HG02798 (cell line): ENCODE data around the gene SULT1C4.
"Not testable (repeated sequence)": the region's sequence is repeated elsewhere in the genome, so short reads cannot be mapped to it uniquely, and the experiment has no call there.

Source experiments
- ATAC-seq: cut with Tn5 transposase; IDR thresholded peaks from one replicate; pipeline ENCODE4 v1.9.1; 2021; ENCODE audit warnings: mild to moderate bottlenecking; ENCODE audit not compliant: unreplicated experiment, poor library complexity

The SULT1C4 gene

DNA sequence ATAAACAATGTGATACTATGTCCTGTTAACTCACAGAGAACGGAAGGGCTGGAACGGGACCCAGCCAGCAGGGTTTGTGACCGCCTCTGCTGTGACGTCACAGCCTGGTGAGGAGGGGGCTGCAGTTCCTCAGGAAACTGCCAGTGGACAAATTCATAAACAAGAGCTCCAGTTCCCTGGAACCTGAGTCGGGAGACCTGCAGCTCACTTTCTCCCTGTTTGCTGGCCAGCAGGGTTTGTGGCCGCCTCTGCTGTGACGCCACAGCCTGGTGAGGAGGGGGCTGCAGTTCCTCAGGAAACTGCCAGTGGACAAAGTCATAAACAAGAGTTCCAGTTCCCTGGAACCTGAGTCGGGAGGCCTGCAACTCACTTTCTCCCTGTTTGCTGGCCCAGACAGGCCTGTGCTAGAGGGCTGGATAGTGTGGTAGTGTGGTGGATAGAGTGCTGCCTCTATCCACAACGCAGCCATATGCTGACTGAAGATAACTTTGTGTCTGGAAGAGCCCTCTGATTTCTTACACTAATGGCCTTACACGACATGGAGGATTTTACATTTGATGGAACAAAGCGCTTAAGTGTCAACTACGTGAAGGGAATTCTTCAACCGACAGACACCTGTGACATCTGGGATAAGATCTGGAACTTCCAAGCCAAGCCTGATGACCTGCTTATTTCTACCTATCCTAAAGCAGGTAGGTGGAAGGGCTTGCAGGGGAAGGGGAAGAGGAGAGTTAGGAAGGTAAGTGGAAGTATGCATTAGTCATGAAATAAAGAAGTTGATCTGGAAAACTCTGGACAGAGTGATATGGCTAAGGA, at the start of gene SULT1C4:
TSS of gene SULT1C4 (plus strand) at position 140 of the 816 bp plus-strand sequence. CDS start at position 524, 384 bp downstream.
- ATAC-seq, result no peak

DNA sequence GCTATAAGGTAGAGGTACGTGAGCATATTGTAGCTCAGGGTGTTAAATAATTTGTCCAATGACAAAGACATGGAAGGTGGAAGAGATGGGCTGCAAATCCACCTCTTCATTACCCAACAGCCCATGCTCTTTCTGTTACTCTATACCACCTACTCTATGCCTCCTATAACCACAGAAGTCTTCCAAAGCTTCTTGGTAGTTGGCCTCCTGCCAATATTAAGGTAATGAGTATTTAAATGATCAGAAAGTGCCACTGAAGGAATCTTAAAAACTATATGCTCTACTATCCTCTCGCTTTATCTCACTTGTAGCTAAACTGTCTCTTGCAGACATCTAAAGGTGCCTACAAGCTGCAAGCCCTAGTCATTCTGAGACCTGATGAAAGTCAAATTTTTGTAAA, 48.0 kb upstream of the SULT1C4 start:
- ATAC-seq, result no peak

DNA sequence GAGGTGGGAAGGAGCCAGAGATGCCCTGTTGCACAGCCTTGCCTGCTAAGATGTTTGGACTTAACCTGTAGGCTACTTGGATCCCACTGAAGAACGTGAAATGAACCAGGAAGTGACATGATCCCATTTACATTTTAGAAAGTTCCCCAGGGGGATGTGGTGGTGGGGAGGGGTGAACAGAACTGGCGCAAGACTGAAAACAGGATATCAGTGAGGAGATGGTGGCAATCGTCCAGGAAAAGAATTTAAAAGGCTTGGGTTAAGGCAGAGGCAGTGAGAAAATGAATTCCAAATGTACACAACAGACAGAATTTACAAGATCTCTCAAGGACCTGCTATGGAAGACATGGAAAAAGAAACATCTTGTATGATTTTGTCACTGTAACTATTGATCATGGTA, 46.8 kb upstream of the SULT1C4 start:
- ATAC-seq, result no peak

DNA sequence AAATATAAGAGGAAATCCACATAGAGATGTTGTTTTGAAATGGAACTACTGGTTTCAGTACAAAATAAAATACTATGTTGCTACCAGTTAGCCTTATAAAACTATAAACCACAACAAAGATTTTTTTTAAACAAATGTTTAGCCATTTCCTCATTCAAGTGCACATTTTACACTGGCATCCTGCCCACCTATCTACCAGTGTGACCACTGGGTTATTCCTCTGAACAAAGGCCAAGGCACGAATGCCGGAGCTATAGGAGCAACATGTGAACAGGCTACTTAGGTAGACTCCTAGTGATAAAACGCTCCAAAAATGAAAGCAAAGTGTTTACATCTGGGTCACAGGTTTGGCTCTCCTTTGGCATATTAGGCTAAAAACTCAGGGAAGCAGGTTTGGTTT, 31.8 kb upstream of the SULT1C4 start:
- no peak for ATAC-seq

DNA sequence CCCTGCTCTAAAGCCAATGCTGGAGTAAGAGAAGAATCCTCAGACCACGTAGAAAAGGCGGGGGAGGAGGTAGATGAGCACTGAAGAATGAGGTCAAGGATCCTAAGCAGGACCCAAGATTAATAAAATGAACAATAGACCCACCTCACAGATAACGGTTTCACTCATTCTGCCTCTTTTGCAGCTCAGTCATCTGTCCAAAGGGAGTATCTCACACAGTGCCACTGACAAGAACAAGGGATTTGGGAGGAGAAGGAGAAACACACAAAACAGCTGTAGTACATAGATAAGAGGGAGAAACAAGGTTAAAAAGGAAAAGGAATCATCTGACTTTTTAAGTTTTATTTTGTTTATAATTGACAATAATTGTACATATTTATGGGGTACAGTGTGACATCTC, 30.9 kb upstream of the SULT1C4 start:
- no peak for ATAC-seq

DNA sequence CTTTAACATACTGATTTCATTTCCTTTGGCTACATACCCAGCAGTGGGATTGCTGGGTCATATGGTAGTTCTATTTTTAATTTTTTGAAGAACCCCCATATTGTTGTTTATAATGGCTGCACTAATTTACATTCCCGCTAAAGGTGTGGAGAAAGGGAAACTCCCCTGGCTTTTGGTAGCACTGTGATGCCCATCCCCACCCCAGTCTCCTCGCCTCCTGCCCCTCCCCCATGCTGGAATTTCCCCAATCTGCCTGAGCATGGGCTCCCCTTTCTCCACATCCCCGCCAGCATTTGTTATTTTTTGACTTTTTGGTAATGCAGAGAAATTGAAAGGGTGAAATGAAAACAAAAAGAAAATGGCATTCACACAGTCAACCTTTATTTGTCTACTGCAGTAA, 30.0 kb upstream of the SULT1C4 start:
- no peak for ATAC-seq

DNA sequence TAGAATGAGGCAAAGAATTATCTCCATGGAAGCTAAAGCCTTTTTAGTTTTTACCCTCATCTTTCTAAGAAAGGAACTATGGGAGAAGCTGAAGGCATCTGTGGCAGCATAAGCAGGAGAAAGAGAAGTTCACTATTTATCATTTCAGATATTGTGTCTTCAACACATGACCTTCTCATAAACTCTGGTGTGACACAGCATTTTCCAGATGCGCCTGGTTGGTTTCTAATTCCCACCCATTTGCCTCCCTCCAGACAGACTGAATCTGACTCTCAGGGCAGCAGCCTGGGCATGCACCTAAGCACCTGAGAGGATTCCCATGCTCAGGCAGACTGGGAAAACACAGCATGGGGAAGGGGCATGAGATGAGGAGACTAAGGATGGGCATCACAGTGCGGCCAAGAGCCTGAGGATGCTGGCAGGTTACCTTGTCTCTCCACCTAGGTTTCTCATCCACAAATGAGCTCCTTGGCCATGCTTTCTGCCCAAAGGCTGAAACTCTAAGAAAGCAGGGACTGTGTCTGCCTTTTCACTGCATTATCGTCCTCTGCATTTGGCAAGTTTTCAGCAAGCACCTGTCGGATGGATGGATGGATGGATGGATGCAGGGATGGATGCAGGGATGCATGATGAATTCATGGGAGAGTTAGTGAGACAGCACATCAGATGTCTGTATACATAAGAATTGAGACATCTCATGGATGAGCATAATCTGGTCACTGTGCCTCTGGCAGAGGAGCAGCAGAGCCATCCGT, 28.8 kb upstream of the SULT1C4 start:
- ATAC-seq, result no peak

DNA sequence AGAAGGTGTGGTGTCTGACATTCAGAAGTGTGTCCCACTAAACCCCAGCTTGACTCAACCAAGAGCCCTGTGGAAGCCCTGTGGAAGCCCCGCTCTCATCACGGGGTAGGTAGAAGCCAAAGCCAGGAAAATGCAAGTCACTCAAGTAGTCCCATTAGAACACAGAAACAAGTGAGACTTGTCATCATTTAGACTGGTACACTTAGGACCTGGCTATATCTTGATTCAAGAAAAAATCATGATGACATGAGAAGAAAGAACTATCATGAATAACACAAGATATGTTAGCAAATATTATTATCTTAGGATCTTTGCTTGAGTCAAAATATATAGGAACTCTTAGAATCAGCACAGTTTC, 28.2 kb upstream of the SULT1C4 start:
- no peak for ATAC-seq

DNA sequence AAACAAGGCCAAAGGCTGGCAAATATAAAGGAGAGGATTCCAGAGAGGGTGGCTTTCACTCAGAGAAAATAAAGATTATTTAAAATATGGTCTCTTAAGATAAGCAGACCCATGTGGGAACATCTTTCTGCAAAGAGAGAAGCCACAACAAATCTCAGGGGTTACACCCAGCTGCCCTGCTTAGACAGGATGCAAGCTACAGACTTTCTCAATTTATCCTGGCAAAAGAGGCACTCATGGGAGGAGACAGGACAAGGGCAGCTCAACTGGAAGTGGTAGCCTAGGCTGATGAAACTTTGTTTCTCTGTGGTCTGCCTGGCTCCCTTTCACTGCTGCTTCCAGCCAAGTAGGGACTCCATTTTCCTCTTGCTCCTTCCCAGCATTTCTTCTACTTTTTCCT, 25.9 kb upstream of the SULT1C4 start:
- no peak for ATAC-seq

DNA sequence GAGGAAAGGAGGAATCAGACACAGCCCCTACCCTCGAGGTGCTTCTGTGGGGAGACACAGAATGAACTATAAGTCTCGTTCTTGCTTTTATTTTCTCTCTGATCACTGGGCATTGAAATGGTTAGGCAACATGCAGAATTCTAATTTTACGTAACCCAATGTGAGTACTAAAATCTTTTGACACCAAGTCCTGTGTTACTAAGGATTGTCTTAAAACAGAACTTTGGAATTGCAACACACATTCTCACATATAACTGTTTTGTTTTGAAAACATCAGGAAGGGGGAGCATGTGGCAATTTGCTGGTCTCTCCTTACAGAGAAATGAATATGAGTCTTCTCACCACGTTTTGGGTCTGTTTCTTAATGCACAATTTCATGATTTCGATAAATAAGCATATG, 23.6 kb upstream of the SULT1C4 start:
- no peak for ATAC-seq

DNA sequence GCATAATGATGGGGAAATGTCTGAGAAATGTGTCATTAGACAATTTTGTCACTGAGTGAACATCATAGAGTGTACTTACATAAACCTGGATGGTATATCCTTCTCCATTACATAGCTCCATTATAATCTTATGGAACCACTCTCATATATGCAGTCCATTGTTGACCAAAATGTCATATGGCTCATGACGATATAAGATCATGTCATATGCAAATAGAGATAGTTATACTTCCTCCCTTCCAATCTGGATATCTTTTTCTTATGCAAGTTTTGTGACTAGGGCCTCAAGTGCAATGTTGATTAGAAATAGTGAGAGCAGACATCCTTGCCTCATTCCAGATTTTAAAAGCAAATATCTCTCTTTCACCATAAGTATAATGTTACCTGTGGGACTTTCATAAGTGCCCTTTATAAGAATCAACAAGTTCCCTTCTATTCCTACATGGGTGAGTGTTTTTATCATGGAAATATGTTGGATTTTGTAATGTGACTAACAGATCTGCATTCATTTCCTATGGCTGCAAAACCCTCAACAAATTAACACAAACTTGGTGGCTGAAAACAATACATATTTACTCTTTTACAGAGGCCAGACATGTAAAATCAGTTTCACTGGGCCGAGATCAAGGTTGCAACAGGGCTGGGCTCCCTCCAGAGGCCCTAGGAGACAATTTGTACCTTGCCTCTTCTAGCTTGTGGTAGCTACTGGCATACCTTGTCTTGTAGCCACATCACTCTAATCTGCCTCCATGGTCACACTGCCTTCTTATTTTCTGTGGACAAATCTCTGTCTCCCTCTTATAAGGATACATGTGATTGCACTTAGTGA, 21.6 kb upstream of the SULT1C4 start:
- no peak for ATAC-seq

DNA sequence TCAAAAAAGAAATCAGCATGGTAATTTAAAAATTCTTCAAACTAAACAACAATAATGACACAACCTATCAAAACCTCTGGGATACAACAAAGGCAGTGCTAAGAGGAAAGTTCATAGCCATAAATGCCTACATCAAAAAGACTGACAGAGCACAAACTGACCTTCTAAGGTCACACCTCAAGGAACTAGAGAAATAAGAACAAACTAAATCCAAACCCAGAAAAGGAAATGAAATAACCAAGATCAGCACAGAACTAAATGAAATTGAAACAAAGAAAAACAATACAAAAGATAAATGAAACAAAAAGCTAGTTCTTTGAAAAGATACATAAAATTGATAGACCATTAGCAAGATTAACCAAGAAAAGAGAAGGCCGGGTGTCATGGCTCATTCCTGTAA, 18.4 kb upstream of the SULT1C4 start:
- ATAC-seq, result not testable (repeated sequence)

DNA sequence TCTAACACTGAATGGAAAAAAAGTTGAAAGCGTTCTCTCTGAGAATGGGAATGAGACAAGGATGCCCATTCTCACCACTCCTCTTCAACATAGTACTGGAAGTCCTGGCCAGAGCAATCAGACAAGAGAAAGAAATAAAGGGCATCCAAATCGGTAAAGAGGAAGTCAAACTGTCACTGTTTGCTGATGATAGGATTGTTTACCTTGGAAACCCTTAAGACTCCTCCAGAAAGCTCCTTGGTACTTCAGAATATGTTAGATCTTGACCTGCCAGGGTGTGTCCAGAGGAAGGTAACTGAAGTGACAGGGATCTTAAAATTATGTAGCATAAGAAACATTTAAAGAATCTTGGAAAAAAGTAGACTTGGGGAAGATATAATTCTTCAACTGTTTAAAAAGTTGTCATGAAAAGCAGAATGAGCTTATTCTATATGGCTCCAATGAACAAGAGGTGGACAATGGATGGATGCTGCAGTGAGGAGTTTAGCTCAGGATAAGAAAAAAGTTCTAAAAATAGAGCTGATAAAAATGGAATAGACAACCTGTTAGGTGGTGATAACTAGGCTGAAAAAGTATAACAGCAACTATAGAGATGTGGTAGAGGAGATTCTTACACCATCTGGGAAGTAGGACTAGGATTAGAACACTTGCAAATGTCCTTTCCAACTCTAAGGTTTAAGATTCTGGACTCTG, 16.8 kb upstream of the SULT1C4 start:
- no peak for ATAC-seq

DNA sequence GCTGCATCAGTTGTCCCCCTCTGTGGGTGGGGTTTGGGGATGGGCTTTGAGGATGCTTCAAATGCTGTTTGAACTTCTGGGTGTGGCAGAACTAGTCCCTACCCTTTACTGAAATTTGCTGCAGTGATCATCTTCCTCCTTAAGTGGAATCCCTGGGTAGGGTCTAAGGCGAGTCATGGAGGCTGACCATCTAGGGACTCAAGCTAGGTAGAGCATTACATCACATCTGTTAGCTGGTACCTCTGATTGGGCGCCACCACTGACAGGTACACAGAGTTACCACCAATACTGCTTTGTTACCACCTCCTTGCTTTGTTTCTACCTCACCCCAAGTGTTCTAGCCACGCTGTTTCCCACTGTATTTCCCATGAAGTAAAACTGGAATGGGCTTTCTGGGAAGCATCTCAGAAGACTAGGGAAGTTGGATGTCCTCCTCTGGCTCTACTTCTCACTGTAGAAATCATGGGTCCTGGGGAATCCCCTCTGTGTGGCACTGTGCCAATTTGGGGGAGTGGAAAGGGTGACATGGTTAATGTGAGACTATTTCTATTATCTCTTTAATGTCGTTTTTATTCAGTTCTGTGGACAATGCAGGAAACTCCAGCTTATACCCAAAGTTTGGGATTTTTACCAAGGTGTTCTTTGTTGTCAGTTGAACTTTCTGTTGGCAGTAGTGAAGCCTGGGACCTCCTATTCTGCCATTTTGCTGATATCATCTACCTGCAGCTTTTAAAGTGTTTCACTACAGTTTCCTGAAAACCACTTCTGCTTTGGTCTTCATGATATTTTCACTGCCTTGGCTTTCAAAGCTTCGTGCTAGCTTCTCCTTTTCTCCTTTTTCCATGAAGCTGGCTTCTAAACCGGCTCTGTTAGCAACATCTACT, 14.5 kb upstream of the SULT1C4 start:
- peak; percentile 39 for ATAC-seq

DNA sequence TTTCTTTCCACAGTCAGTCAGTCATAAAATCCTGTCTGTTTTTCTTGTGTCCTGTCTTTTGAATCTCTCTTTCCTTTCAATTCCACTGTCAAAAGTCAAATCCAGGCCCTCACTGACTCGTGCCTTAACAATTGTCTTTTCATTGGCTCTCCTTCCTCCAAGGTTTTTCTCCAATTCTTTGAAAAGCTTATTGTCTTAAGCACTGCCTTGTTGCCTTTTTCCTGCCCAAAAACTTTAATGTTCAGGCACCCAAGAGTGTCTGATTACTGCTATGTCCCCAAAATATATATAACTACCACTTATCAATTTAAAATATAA, 13.9 kb upstream of the SULT1C4 start:
- no peak for ATAC-seq

DNA sequence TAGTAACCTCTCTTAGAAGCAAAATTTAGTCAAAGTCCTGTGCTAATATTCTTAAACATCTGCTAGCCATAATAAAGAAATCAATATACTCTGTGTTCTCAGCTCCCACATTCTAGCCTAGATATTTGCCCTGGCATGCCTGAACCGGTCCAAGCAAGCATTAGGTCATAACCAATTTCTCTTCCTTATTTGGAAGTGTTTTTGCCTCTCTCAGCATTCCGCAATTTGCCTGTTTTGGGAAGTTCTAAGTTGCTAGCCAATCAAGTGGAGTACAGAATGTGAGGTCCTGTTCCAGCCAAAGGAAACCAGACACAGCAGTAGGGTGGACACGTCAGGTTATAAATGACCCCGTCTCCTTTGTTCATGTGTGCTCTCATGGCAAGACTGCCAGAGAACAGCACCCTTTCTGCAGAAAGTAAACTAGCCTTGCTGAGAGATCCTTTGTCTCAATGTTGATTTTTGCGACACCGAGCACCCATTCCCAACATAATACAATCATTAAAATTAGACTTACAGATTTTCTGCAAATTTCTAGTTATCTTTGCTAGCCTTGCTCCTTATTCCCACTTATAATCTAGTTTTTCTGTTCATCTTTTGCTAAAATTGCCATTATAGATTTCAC, 13.0 kb upstream of the SULT1C4 start:
- no peak for ATAC-seq

DNA sequence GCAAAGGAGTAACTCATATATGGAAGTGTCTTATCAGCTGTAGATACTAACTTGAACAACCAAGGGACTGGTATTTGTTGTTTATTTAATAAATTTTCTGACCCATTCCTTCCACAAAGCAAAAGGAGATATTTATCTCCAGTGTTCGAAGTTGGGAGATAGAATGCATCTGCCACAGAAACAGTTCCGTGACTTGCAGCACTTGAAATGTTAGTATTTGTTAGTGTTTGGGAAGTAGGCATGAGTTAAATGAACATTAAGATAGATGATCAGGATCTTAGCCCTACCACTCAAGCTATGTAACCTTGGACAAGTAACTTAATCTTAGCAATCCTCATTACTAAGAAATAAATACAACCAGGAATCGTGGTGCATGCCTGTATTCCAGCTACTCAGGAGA, 12.1 kb upstream of the SULT1C4 start:
- ATAC-seq, result no peak

DNA sequence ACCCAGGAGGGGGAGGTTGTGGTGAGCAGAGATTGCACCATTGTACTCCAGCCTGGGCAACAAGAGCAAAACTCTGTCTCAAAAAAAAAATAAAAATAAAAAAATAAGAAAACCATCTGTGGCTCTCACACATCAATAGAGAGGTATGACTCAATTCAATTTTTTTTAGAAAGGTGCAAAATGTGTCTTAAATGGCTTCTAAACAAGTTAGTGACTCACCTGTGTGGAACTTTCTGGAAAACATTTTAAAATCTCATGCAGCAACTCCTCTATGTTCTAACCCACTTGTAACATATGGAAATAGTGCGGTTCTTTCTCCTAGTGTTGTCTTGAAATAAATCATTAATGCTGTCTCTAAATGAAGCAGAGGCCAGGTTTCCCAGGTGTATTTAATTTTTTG, 10.7 kb upstream of the SULT1C4 start:
- ATAC-seq, result no peak

DNA sequence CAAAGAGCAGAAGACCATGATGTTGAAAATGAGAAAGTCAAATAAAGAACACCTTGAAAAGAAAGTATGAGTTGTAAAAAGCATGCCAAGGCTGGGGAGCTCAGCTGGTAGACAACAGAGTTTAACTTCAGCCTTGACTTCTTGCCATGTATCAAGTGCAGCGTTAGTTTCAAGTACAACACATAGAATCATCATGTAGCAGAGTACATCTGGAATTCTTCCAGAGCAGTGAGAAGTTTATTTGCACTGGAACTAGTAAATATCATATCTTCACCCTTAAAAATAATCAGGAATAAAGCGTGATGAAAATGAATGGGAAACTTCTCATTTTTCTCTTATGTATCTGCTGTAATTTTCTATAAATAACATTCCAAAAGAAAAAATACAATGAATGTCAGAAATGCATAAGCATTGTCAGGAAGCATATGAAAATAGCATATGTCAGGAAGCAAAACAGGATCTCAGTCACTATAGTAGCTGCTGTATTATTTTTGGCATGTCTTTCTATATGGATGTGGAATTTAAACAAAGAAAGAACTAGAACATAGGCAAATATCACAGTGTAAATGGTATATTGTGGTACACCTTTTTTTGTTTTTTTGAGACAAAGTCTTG, 10.1 kb upstream of the SULT1C4 start:
- no peak for ATAC-seq
